ENCODE results near the gene SMYD3.

Gene SMYD3

GRCh38 chr1:246497331-246497915, 9.7 kb downstream of the SMYD3 start:
- Histone ChIP-seq H3K4me1 (no peaks in the 10 kb centered on the region), H3K4me2 (ENCODE audit: low read length) (no peak overlapping the region), H3K36me3 (ENCODE audit: control insufficient read depth, insufficient read depth, low read length) (no peaks in the 10 kb centered on the region), H2AFZ (no peak overlapping the region), H3K9me3 (ENCODE audit: control insufficient read depth, low read length) (no peaks in the 10 kb centered on the region), H3K79me2 (no peaks in the 10 kb centered on the region), H3K27ac (no peak overlapping the region), H3K27me3 (ENCODE audit: control insufficient read depth, insufficient read depth, low read length) (no peaks in the 10 kb centered on the region), H3K9ac (no peak overlapping the region), H3K4me3 (ENCODE audit: low read depth, low read length) (no peak overlapping the region)
- peak; percentile 60 for TF ChIP-seq CTCF (IDR thresholded peaks at IDR 0.05)

GRCh38 chr1:246492611-246493245, 14.4 kb downstream of the SMYD3 start:
- H3K4me2 ChIP-seq (ENCODE audit: low read length) = no peak overlapping the region
- TF ChIP-seq CTCF (IDR thresholded peaks at IDR 0.05) = peak; percentile 63
- no peak overlapping the region for H3K4me3 ChIP-seq (ENCODE audit: low read depth, low read length)
- H3K9me3 ChIP-seq (ENCODE audit: control insufficient read depth, low read length) = no peaks in the 10 kb centered on the region
- H3K27ac ChIP-seq = no peak overlapping the region
- no peaks in the 10 kb centered on the region for H3K36me3 ChIP-seq (ENCODE audit: control insufficient read depth, insufficient read depth, low read length)
- no peak overlapping the region for H3K9ac ChIP-seq
- H3K27me3 ChIP-seq (ENCODE audit: control insufficient read depth, insufficient read depth, low read length) = no peaks in the 10 kb centered on the region
- no peak overlapping the region for H2AFZ ChIP-seq
- H3K4me1 ChIP-seq = no peaks in the 10 kb centered on the region
- no peaks in the 10 kb centered on the region for H3K79me2 ChIP-seq

- H3K36me3 ChIP-seq (ENCODE audit: control insufficient read depth, insufficient read depth, low read length) = no peaks in the 10 kb centered on the region
- no peak for TF ChIP-seq CTCF (IDR thresholded peaks at IDR 0.05)
- H3K27ac ChIP-seq = no peak overlapping the region
- H3K9ac ChIP-seq = no peak overlapping the region
- no peak overlapping the region for H3K4me2 ChIP-seq (ENCODE audit: low read length)
- H3K79me2 ChIP-seq = no peaks in the 10 kb centered on the region
- no peaks in the 10 kb centered on the region for H3K9me3 ChIP-seq (ENCODE audit: control insufficient read depth, low read length)
- H3K4me1 ChIP-seq = no peaks in the 10 kb centered on the region
- H3K4me3 ChIP-seq (ENCODE audit: low read depth, low read length) = no peak overlapping the region
- no peaks in the 10 kb centered on the region for H3K27me3 ChIP-seq (ENCODE audit: control insufficient read depth, insufficient read depth, low read length)
- H2AFZ ChIP-seq = no peak overlapping the region
Observed at GRCh38 chr1:246491551-246492053, 15.5 kb downstream of the SMYD3 start.

- Histone ChIP-seq H3K4me1 (no peaks in the 10 kb centered on the region), H3K27me3 (ENCODE audit: control insufficient read depth, insufficient read depth, low read length) (no peaks in the 10 kb centered on the region), H3K79me2 (no peaks in the 10 kb centered on the region), H2AFZ (no peak overlapping the region), H3K4me2 (ENCODE audit: low read length) (no peak overlapping the region), H3K4me3 (ENCODE audit: low read depth, low read length) (no peak overlapping the region), H3K36me3 (ENCODE audit: control insufficient read depth, insufficient read depth, low read length) (no peaks in the 10 kb centered on the region), H3K27ac (no peak overlapping the region), H3K9me3 (ENCODE audit: control insufficient read depth, low read length) (no peaks in the 10 kb centered on the region), H3K9ac (no peak overlapping the region)
- no peak for TF ChIP-seq CTCF (IDR thresholded peaks at IDR 0.05)
Observed at GRCh38 chr1:246488674-246489073, 18.4 kb downstream of the SMYD3 start.

- H3K4me3 ChIP-seq (ENCODE audit: low read depth, low read length) = no peak overlapping the region
Observed at GRCh38 chr1:246483569-246483933, 23.5 kb downstream of the SMYD3 start.

More at GRCh38 chr1:246483569-246483933, 23.5 kb downstream of the SMYD3 start:
- Histone ChIP-seq H3K36me3 (ENCODE audit: control insufficient read depth, insufficient read depth, low read length) (no peaks in the 10 kb centered on the region), H3K9ac (no peak overlapping the region), H3K4me1 (no peaks in the 10 kb centered on the region), H3K4me2 (ENCODE audit: low read length) (no peak overlapping the region), H3K79me2 (no peaks in the 10 kb centered on the region), H3K27ac (no peak overlapping the region), H3K27me3 (ENCODE audit: control insufficient read depth, insufficient read depth, low read length) (no peaks in the 10 kb centered on the region), H2AFZ (no peak overlapping the region), H3K9me3 (ENCODE audit: control insufficient read depth, low read length) (no peaks in the 10 kb centered on the region)
- no peak for TF ChIP-seq CTCF (IDR thresholded peaks at IDR 0.05)
